Measurements from ENCODE around the gene RPL10A.

The RPL10A gene

GRCh38 chr6:35474131-35474941 lies 6.1 kb downstream of the RPL10A start:
- TF ChIP-seq CTCF (IDR thresholded peaks at IDR 0.05; ENCODE audit: insufficient read depth, low read length, poor library complexity, severe bottlenecking) = no peak
- no peaks in the 10 kb centered on the region for H3K27me3 ChIP-seq (replicated peaks; ENCODE audit: control insufficient read depth, insufficient read depth, low read length)
- peaks cover 19% of the 10 kb centered on the region for H3K36me3 ChIP-seq (ENCODE audit: control insufficient read depth, insufficient read depth, low read length)
- DNase-seq (ENCODE audit: extremely low read depth, insufficient read length) = peak; percentile 50
- no peak overlapping the region for H3K4me3 ChIP-seq (replicated peaks; ENCODE audit: low read depth, low read length)

GRCh38 chr6:35474942-35475570 lies 6.9 kb downstream of the RPL10A start:
- TF ChIP-seq CTCF (IDR thresholded peaks at IDR 0.05; ENCODE audit: insufficient read depth, low read length, poor library complexity, severe bottlenecking) = no peak
- Histone ChIP-seq H3K27me3 (replicated peaks; ENCODE audit: control insufficient read depth, insufficient read depth, low read length) (no peaks in the 10 kb centered on the region), H3K36me3 (ENCODE audit: control insufficient read depth, insufficient read depth, low read length) (peaks cover 14% of the 10 kb centered on the region), H3K4me3 (replicated peaks; ENCODE audit: low read depth, low read length) (no peak overlapping the region)
- DNase-seq (ENCODE audit: extremely low read depth, insufficient read length) = peak; percentile 44

GRCh38 chr6:35475573-35475972 lies 7.4 kb downstream of the RPL10A start:
- H3K4me3 ChIP-seq (replicated peaks; ENCODE audit: low read depth, low read length) = no peak overlapping the region
- H3K36me3 ChIP-seq (ENCODE audit: control insufficient read depth, insufficient read depth, low read length) = peaks cover 11% of the 10 kb centered on the region
- no peak for TF ChIP-seq CTCF (IDR thresholded peaks at IDR 0.05; ENCODE audit: insufficient read depth, low read length, poor library complexity, severe bottlenecking)
- H3K27me3 ChIP-seq (replicated peaks; ENCODE audit: control insufficient read depth, insufficient read depth, low read length) = no peaks in the 10 kb centered on the region
- DNase-seq (ENCODE audit: extremely low read depth, insufficient read length) = peak; percentile 46

- H3K27me3 ChIP-seq (replicated peaks; ENCODE audit: control insufficient read depth, insufficient read depth, low read length) = no peaks in the 10 kb centered on the region
- DNase-seq (ENCODE audit: extremely low read depth, insufficient read length) = no peak
- TF ChIP-seq CTCF (IDR thresholded peaks at IDR 0.05; ENCODE audit: insufficient read depth, low read length, poor library complexity, severe bottlenecking) = no peak
- H3K4me3 ChIP-seq (replicated peaks; ENCODE audit: low read depth, low read length) = no peak overlapping the region
- H3K36me3 ChIP-seq (ENCODE audit: control insufficient read depth, insufficient read depth, low read length) = peaks cover 10% of the 10 kb centered on the region
These were observed 7.8 kb downstream of the RPL10A start for GRCh38 chr6:35476004-35476403.

GRCh38 chr6:35477028-35477427 lies 8.8 kb downstream of the RPL10A start:
- Histone ChIP-seq H3K27me3 (replicated peaks; ENCODE audit: control insufficient read depth, insufficient read depth, low read length) (no peaks in the 10 kb centered on the region), H3K36me3 (ENCODE audit: control insufficient read depth, insufficient read depth, low read length) (peaks cover 6% of the 10 kb centered on the region), H3K4me3 (replicated peaks; ENCODE audit: low read depth, low read length) (no peak overlapping the region)
- no peak for TF ChIP-seq CTCF (IDR thresholded peaks at IDR 0.05; ENCODE audit: insufficient read depth, low read length, poor library complexity, severe bottlenecking)
- DNase-seq (ENCODE audit: extremely low read depth, insufficient read length) = no peak

Measured in GM06990 (cell line).